Astrocyte of the hippocampus (primary cell): ENCODE data around the gene PLEKHG3.

Source experiments
- DNase-seq: peaks from one replicate; pipeline ENCODE4 v3.0.0; 2011; ENCODE audit warnings: low read depth, low spot score

Gene PLEKHG3

GRCh38 chr14:64784006-64784405, 79.8 kb downstream of the PLEKHG3 start:
- no peak for DNase-seq

DNA sequence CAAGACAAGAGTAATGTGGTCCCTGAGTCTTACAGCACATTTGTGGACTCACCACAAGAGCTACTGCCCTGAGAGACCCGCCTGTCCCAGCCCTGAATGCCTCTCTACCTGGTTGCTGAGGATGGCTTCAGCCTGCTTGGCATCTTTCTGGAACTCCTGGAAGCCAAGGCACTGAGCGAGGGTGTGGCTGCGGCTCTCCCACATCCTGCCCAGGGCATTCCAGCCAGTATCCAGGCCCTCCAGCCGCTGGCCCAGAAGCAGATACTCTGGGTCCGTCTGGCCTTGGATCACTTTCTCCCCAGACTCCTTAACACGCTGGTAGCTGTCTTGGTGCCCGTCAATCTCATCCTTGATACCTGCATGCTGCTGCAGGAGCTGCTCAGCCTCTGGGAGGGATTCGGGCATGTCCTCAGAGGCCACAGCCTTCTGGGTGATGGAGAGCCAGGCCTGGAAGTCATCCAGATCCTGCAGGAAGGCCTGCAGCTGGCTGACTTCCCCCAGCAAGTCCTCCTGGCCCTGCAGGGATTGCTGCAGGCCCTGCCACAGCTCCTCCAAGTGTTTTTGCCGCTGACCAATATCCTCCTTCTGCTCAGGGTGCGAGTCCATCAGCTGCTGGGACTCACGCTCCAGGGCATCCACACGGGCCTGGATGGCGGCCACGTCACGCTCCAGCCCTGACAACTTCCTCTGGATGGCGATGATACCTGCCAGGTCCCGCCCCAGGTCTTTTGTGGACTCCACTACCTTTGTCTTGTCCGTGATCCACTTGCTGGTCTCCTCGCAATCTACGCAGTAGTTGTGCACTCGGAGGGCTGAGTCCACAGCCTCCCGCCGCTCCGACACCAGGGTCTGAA, 82.3 kb downstream of the PLEKHG3 start:
- DNase-seq = peak; percentile 34

GRCh38 chr14:64787619-64788018, 83.4 kb downstream of the PLEKHG3 start:
- DNase-seq = no peak

DNA sequence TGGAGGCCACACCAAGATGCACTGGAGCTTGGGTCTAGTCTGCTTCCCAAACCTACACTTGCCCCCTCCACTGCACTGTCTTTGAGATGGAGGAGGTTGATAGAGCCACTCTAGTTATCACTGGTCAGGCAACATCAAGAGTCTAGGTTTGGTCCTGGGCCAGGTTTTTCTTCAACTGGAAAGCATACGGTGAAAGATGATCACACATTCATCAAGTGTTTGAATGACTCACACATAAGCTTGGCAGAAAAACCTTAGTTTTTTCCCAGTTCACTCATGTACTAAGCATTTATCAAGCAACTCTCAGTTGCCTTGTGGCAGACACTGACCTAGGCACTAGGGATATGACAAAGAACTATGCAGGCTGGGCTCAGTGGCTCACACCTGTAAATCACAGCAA, 84.5 kb downstream of the PLEKHG3 start:
- DNase-seq = peak; percentile 87

DNA sequence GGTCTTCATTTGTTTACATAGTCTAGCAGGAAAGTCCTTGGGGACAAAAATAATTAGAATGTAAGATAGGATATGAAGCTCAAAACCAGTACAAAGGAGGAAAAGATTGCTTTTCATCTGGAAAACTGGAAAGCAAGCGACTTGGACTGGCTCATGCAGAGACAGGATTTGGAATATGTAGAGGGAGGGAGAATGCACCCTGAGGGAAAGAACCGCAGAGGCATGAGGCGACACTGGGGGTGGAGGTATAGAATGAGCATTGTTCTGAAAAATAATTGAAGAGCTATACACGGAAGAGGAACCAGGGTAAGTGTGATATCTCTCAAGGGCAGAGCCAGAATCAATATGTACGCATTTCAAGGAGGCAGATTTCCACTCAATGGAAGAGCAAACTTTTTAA, 85.5 kb downstream of the PLEKHG3 start:
- DNase-seq = no peak

DNA sequence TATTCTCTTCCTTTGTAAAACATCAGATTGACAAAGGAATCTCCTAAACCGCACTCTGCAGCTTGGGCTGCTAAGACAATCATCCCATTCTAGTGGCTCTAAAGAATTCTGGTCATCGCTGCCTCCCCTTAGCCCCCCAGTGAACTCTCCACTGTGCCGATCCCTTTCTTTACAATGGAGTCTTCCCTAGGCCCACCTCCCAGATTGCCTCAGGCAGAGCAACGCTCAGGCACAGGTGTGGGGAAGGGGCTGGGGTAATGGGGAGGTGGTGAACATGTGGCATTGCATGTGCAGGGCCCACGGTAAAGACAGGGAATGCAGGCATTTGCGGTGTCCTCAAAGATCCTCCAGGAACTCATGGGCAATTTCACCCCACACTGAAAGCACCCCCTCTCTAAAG, 86.3 kb downstream of the PLEKHG3 start:
- DNase-seq = no peak

- no peak for DNase-seq
Measured at GRCh38 chr14:64792231-64792630, 88.0 kb downstream of the PLEKHG3 start.

DNA sequence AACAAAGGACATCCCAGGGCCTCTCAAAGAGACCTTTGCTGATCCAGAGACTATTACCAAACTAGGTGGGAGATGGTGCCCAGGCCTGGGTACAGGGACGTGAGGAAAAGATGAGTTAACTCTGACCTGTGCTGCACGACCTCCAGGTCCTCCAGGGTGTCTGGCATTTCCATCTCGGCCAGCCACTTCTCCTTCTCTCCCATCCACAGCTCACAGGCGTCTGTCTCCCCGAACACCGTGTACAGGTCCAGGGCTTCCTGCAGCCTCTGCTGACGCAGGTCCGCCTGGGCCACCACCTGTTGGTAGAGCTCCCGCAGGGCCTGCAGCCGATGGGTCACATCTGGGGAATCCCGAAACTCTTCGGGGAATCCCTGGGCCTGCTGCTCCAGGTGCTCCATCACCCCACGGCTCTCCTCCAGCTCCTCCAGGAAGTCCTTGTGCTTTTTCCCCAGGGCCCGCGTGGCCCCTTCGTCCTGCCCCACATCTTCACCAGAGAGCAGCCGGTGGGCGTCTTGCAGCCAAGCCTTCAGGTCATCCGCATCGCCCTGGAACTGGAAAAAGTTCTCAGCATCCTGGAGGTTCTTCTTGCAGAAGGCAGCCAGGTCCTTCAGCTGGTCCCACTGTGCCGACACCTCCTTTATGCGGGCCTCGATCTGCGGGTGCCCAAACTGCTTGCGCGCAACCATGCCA, 88.8 kb downstream of the PLEKHG3 start:
- DNase-seq = no peak

DNA sequence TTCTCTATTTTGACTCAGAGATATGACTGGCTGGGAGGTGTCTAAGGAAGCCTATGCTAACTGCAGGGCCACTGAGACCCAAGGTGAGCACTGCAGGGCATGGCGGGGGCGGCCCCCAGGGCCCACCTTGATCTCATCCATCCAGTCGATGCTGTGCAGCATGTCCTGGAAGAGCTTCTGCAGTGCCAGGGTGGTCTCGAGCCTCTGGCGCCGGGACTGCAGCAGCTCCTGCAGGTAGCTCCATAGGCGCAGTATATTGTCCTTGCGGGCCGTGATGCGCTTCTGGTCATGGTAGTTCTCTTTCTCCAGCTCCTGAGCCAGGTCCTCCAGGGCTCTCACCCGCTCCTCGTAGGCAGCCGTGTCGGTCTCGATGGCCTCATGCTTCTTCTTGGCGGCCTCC, 91.0 kb downstream of the PLEKHG3 start:
- no peak for DNase-seq

GRCh38 chr14:64795921-64796320, 91.7 kb downstream of the PLEKHG3 start:
- DNase-seq = no peak

- DNase-seq = no peak
Measured at GRCh38 chr14:64796369-64796768, 92.1 kb downstream of the PLEKHG3 start.

DNA sequence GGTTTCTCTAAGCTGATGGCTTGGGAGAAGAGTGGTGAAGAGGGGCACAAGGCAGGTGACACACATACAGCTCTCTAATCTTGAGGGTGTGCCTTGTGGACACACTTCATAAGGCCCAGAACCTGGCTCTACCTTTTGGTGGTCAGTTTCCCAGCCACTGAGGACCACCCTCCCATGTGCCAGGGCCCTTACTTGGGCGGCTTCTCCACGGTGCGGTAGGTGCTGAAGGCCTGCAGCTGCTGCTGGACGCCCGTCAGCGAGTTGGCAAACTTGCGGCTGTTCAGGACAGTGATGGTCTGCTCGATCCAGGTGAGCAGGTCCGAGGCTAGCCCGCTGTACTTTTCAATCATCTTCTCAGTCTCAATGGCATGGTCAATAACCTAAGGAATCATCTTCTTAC, 95.3 kb downstream of the PLEKHG3 start:
- no peak for DNase-seq
